MCF 10A (cell line): ENCODE results near the gene FCGBP. TPM values are rescaled to one million over a fixed set of nuclear protein-coding genes. Genes with fewer than 3 reads are reported as not detected.

Experiments
- Bru-seq: library from RNA; stranded (reverse); fragments of 400-500 nt; gene quantifications from one replicate; lab custom pipeline; 2021; lab: Mats Ljungman, UMichigan
- BruChase-seq, 2 experiments: library from RNA; stranded (reverse); fragments of 400-500 nt; gene quantifications; one replicate each; lab custom pipeline; 2021; lab: Mats Ljungman, UMichigan
- BruUV-seq: library from RNA; stranded (reverse); fragments of 400-500 nt; replicated peaks from 2 replicates; lab custom pipeline; 2021; lab: Mats Ljungman, UMichigan
- CTCF ChIA-PET: fragments of 300-600 bp; sonication (Branson Sonifier 250); formaldehyde crosslinking; extraction: SDS; loops from one replicate; lab custom pipeline; 2021; ENCODE audit warnings: antibody characterized with exemption, inconsistent platforms; lab: Yijun Ruan, JAX
- POLR2A ChIA-PET: fragments of 300-600, 350-650 bp; sonication (Branson Sonifier 250); formaldehyde crosslinking; extraction: SDS; loops from one replicate; lab custom pipeline; 2020; ENCODE audit warnings: antibody characterized with exemption, inconsistent platforms; lab: Yijun Ruan, JAX
- DNase-seq: peaks from one replicate; pipeline ENCODE4 v3.0.0-alpha.2; 2018; ENCODE audit not compliant: unreplicated experiment
- H3K27ac Mint-ChIP-seq: one replicate; pipeline ENCODE4 v1.8.0; 2022; ENCODE audit warnings: mild to moderate bottlenecking, low read depth, mixed read lengths; ENCODE audit not compliant: unreplicated experiment
- H3K27me3 Mint-ChIP-seq: one replicate; pipeline ENCODE4 v1.8.0; 2022; ENCODE audit warnings: mixed read lengths; ENCODE audit not compliant: insufficient read depth, unreplicated experiment
- H3K36me3 Mint-ChIP-seq: one replicate; pipeline ENCODE4 v1.8.0; 2022; ENCODE audit warnings: mild to moderate bottlenecking, moderate library complexity, mixed read lengths; ENCODE audit not compliant: insufficient read depth, unreplicated experiment
- H3K4me1 Mint-ChIP-seq: one replicate; pipeline ENCODE4 v1.8.0; 2022; ENCODE audit warnings: mixed read lengths; ENCODE audit not compliant: insufficient read depth, unreplicated experiment
- H3K4me3 Mint-ChIP-seq: one replicate; pipeline ENCODE4 v1.8.0; 2022; ENCODE audit warnings: mild to moderate bottlenecking, moderate library complexity, mixed read lengths; ENCODE audit not compliant: unreplicated experiment
- H3K9me3 Mint-ChIP-seq: one replicate; pipeline ENCODE4 v1.8.0; 2022; ENCODE audit warnings: mixed read lengths; ENCODE audit not compliant: unreplicated experiment
- intact Hi-C: fragments of 100-400 bp; cut with micrococcal nuclease; formaldehyde crosslinking; loops from 2 replicates; pipeline ENCODE4 v1.14.1; 2022
- long read RNA-seq: library from polyadenylated mRNA; stranded (forward); transcript quantifications from one replicate; pipeline ENCODE4 v2.0.0, GENCODE V29; 2022
- total RNA-seq: library from RNA; stranded (reverse); gene quantifications from 2 replicates; pipeline ENCODE4 v1.2.3, GENCODE V29; 2022
- TF ChIP-seq, protein P1 (sequence below): fragments of 200-600 bp; IDR thresholded peaks from one replicate; pipeline ENCODE4 v1.8.0; 2022; ENCODE audit warnings: antibody characterized with exemption, mild to moderate bottlenecking; ENCODE audit not compliant: unreplicated experiment

The FCGBP gene
- total RNA-seq (0.37 and 0.96 TPM in 2 replicates), Bru-seq, nascent RNA (percentile 11 among the genes with signal in this experiment), BruChase-seq, experiment 1, labeled RNA remaining after a 6-hour chase (percentile 27 among the genes with signal in this experiment), BruChase-seq, experiment 2, labeled RNA remaining after a 2-hour chase (percentile 15 among the genes with signal in this experiment)
- long read RNA-seq = 0 reads

DNA sequence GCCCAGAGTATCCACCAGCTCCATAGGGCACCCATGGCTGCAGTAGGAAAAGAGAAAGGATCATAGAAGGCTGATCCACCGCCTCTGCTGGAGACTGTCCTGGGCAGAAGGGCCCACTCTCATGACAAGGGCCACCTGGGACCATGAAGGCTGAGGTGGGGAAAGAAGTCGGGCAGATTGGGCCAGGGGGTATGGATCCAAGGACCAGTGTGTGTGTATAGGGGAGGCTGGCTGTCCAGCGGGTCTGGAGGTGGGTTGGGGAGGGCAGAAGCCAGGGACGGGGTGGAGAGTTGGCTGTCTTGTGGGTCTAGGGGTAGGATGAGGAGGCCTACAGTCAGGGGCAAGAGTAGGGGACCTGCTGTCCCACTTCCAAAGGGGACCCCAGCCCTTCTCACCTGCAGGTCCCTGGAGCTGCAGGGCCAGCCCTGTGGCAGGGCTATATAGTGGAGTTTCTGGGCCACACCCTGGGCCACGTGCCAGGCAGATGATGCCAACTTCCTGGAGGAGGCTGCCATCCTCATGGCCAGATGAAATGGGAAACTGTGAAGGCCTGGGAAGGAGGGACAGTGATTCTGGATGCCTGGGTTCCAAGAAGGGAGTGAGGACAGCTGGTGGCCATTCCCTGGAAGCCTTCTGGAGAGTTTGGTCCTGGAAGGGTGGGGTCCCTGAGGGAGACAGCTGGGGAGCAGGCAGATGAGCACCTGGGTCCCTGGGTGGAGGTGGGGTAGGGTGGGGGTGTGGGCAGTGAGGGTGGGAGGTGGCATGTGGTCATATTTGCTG, at the start of gene FCGBP:
Gene FCGBP (minus strand): TSS at position 51 of the 780 bp plus-strand sequence.
- no peak for DNase-seq
- no peaks in the 10 kb centered on the region for H3K4me1 Mint-ChIP-seq
- POLR2A ChIA-PET = no interaction called here

DNA sequence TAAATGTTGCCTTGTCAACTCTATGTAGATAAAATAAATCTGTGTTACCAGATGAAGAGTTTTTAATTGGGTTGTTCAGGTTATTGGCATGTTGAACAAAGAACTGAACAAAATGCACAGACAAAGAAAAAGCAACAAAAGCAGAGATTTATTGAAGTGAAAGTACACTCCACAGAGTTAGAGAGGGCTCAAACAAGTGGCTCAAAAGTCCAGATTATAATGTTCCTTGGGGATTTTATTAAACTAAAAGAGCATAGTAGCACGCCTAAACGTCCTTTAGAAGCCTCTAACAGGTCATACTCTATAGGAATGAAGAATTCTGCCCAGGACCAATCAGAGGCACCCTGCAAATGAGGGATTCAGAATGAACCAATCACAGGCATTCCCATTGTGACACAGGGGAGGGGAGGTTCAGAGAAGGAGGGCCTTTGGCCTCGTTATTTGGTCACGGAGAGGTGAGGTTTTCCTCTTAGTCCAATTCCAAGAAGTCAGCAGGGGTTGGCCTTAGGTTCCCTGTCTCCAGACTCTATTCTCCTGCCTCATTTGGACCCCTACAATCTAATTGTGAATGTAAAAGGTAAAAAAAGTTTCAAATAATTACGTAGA, 49.4 kb upstream of the FCGBP start:
- no peaks in the 10 kb centered on the region for H3K27me3 Mint-ChIP-seq
- no TSS peak for BruUV-seq

More for the DNA sequence above, at the start of gene FCGBP:
- intact Hi-C loops = no loop called here
- peaks cover 28% of the 10 kb centered on the region for H3K27me3 Mint-ChIP-seq
- BruUV-seq = no TSS peak
- no peaks in the 10 kb centered on the region for H3K36me3 Mint-ChIP-seq
- no peak within 1 kb of the TSS for H3K4me3 Mint-ChIP-seq
- no peak within 1 kb of the TSS for H3K27ac Mint-ChIP-seq
- TF ChIP-seq, protein P1, sequence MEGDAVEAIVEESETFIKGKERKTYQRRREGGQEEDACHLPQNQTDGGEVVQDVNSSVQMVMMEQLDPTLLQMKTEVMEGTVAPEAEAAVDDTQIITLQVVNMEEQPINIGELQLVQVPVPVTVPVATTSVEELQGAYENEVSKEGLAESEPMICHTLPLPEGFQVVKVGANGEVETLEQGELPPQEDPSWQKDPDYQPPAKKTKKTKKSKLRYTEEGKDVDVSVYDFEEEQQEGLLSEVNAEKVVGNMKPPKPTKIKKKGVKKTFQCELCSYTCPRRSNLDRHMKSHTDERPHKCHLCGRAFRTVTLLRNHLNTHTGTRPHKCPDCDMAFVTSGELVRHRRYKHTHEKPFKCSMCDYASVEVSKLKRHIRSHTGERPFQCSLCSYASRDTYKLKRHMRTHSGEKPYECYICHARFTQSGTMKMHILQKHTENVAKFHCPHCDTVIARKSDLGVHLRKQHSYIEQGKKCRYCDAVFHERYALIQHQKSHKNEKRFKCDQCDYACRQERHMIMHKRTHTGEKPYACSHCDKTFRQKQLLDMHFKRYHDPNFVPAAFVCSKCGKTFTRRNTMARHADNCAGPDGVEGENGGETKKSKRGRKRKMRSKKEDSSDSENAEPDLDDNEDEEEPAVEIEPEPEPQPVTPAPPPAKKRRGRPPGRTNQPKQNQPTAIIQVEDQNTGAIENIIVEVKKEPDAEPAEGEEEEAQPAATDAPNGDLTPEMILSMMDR = no peak
- CTCF ChIA-PET = no interaction called here
- H3K9me3 Mint-ChIP-seq = peaks cover 3% of the 10 kb centered on the region

GRCh38 chr19:39982883-39983282, 48.4 kb upstream of the FCGBP start:
- TF ChIP-seq, protein P1 = no peak
- no TSS peak for BruUV-seq
- Mint-ChIP-seq H3K4me3 (no peak overlapping the region), H3K27ac (no peak overlapping the region), H3K27me3 (no peaks in the 10 kb centered on the region), H3K9me3 (peaks cover 8% of the 10 kb centered on the region), H3K4me1 (peaks cover 6% of the 10 kb centered on the region), H3K36me3 (peaks cover 62% of the 10 kb centered on the region)
- DNase-seq = no peak
- POLR2A ChIA-PET = interaction anchor here (3.3 kb wide), 1 partner anchor 12 kb away, joined by 14 read pairs; the partner anchor contains the start of gene PSMC4
- intact Hi-C loops = no loop called here
- CTCF ChIA-PET = no interaction called here

More for the DNA sequence above, 49.4 kb upstream of the FCGBP start:
- ChIA-PET CTCF (interaction anchor here (1.1 kb wide), 1 partner anchor 14 kb away, joined by 3 read pairs; no protein-coding TSS in a partner anchor), POLR2A (interaction anchor here (0.7 to 3.3 kb wide), 3 partner anchors 13 to 587 kb away, joined by 3 to 14 read pairs (median 3); partner anchors contain the start of genes PSMC4 and ZNF546)
- Mint-ChIP-seq H3K36me3 (peaks cover 53% of the 10 kb centered on the region), H3K4me1 (peaks cover 6% of the 10 kb centered on the region), H3K9me3 (peaks cover 8% of the 10 kb centered on the region), H3K27ac (no peak overlapping the region), H3K4me3 (no peak overlapping the region)
- TF ChIP-seq, protein P1 = no peak
- DNase-seq = no peak
- intact Hi-C loops = no loop called here
